Peyer's patch (tissue), 4 donors: ENCODE results near the gene SSMEM1. TPM values are rescaled to one million over a fixed set of nuclear protein-coding genes. Genes with fewer than 3 reads are reported as not detected.

ENCODE experiments used
- DNase-seq, 3 donors: peaks; one replicate each; pipeline ENCODE4 v3.0.0-alpha.2; 2017 to 2019
- H3K27ac ChIP-seq, 4 donors: fragments of 200-600 bp; sonication (generic); one replicate each; pipeline ENCODE4 v1.5.1; 2016 to 2019
- H3K27me3 ChIP-seq, 2 donors: fragments of 200-600 bp; sonication (generic); one replicate each; pipeline ENCODE4 v1.5.1; 2019
- H3K36me3 ChIP-seq, 3 donors: fragments of 200-600 bp; sonication (generic); one replicate each; pipeline ENCODE4 v1.5.1; 2016 to 2019
- H3K4me1 ChIP-seq, 4 donors: fragments of 200-600 bp; sonication (generic); one replicate each; pipeline ENCODE4 v1.5.1; 2016 to 2019
- H3K4me3 ChIP-seq, 4 donors: fragments of 200-600 bp; sonication (generic); 1 replicate in 3 of 4; 2 replicates in 1 of 4; pipeline ENCODE4 v1.5.1; 2016 to 2019; ENCODE audit warnings: mild to moderate bottlenecking in 1 of 4
- H3K9me3 ChIP-seq, 4 donors: fragments of 200-600 bp; sonication (generic); one replicate each; pipeline ENCODE4 v1.5.1; 2016 to 2019; ENCODE audit warnings: mild to moderate bottlenecking in 1 of 4
- CTCF ChIP-seq, 6 experiments: fragments of 450-650 bp in 4 of 6; fragments of 200-600 bp in 2 of 6; sonication (generic) in 1 of 6; IDR thresholded peaks; one replicate each; pipeline ENCODE4 v1.5.1; 2017 to 2019; ENCODE audit warnings: antibody characterized with exemption in 6 of 6, mild to moderate bottlenecking in 3 of 6, moderate library complexity in 1 of 6
- POLR2A ChIP-seq, 2 donors: fragments of 450-650 bp; IDR thresholded peaks; one replicate each; pipeline ENCODE4 v1.5.1; 2017; ENCODE audit warnings: antibody characterized with exemption in 2 of 2, mild to moderate bottlenecking in 2 of 2, moderate library complexity in 2 of 2
- total RNA-seq, 4 donors: library from RNA; depleted of rRNA; stranded (reverse); fragments of >200 nt; gene quantifications; one replicate each; pipeline ENCODE4 v1.1.0, GENCODE V29; 2016

The SSMEM1 gene
- total RNA-seq = not detected

- Histone ChIP-seq H3K36me3 (peaks cover 0 to 10% (median 0%) of the 10 kb centered on the region in 3 donors), H3K27me3 (no peaks in the 10 kb centered on the region), H3K9me3 (no peaks in the 10 kb centered on the region), H3K27ac (no peak within 1 kb of the TSS), H3K4me1 (peaks cover 0 to 15% (median 0%) of the 10 kb centered on the region in 4 donors), H3K4me3 (no peak within 1 kb of the TSS)
- no peak for DNase-seq
- TF ChIP-seq CTCF (IDR thresholded peaks at IDR 0.05) = no peak
- TF ChIP-seq POLR2A (IDR thresholded peaks at IDR 0.05) = no peak
These were observed at the start of gene SSMEM1 for GRCh38 chr7:130207642-130208041. Gene SSMEM1, plus strand, starts transcription at chr7:130207860. Its CDS starts 51 bp downstream, at chr7:130207911.

GRCh38 chr7:130160023-130160422, 47.6 kb upstream of the SSMEM1 start:
- no peak for DNase-seq
- peaks cover 0 to 48% (median 0%) of the 10 kb centered on the region in 3 donors for H3K36me3 ChIP-seq
- TF ChIP-seq CTCF (IDR thresholded peaks at IDR 0.05) (no peak), POLR2A (IDR thresholded peaks at IDR 0.05) (no peak)
- no peak overlapping the region for H3K27ac ChIP-seq
- H3K9me3 ChIP-seq = peaks cover 0 to 14% (median 0%) of the 10 kb centered on the region in 4 donors
- H3K4me3 ChIP-seq = no peak overlapping the region
- no peaks in the 10 kb centered on the region for H3K27me3 ChIP-seq
- peaks cover 0 to under 1% (median 0%) of the 10 kb centered on the region in 4 donors for H3K4me1 ChIP-seq

- H3K36me3 ChIP-seq = peaks cover 0 to 53% (median 0%) of the 10 kb centered on the region in 3 donors
- H3K4me1 ChIP-seq = no peaks in the 10 kb centered on the region
- TF ChIP-seq POLR2A (IDR thresholded peaks at IDR 0.05) (no peak), CTCF (IDR thresholded peaks at IDR 0.05) (no peak)
- no peak overlapping the region for H3K4me3 ChIP-seq
- H3K9me3 ChIP-seq = peaks cover 0 to 12% (median 0%) of the 10 kb centered on the region in 4 donors
- H3K27me3 ChIP-seq = no peaks in the 10 kb centered on the region
- H3K27ac ChIP-seq = no peak overlapping the region
- no peak for DNase-seq
These were observed 47.2 kb upstream of the SSMEM1 start for GRCh38 chr7:130160455-130160854.

- no peaks in the 10 kb centered on the region for H3K27me3 ChIP-seq
- no peak overlapping the region for H3K27ac ChIP-seq
- no peak for TF ChIP-seq POLR2A (IDR thresholded peaks at IDR 0.05)
- no peak for TF ChIP-seq CTCF (IDR thresholded peaks at IDR 0.05)
- H3K36me3 ChIP-seq = peaks cover 0 to 70% (median 0%) of the 10 kb centered on the region in 3 donors
- H3K4me1 ChIP-seq = no peaks in the 10 kb centered on the region
- no peak overlapping the region for H3K4me3 ChIP-seq
- no peaks in the 10 kb centered on the region for H3K9me3 ChIP-seq
- DNase-seq = no peak
These were observed 45.5 kb upstream of the SSMEM1 start for GRCh38 chr7:130162196-130162595.

- Histone ChIP-seq H3K27me3 (no peaks in the 10 kb centered on the region), H3K36me3 (peaks cover 0 to 72% (median 0%) of the 10 kb centered on the region in 3 donors), H3K27ac (no peak overlapping the region), H3K4me1 (no peaks in the 10 kb centered on the region), H3K4me3 (no peak overlapping the region), H3K9me3 (no peaks in the 10 kb centered on the region)
- DNase-seq = no peak
- TF ChIP-seq POLR2A (IDR thresholded peaks at IDR 0.05) (no peak), CTCF (IDR thresholded peaks at IDR 0.05) (no peak)
These were observed 33.3 kb upstream of the SSMEM1 start for GRCh38 chr7:130174237-130174959.
